NCI-H187 (cell line): ENCODE results near the gene PREX1.
"Not testable (repeated sequence)": the region's sequence is repeated elsewhere in the genome, so short reads cannot be mapped to it uniquely, and the experiment has no call there.

Experiments
- DNase-seq, 2 experiments: peaks; one replicate each; lab custom pipeline; 2025; lab: John Stamatoyannopoulos, UW

The PREX1 gene

GRCh38 chr20:48603819-48604405 lies 223.9 kb downstream of the PREX1 start:
- no peak for DNase-seq

- DNase-seq, result no peak
Measured at GRCh38 chr20:48603116-48603818, 224.5 kb downstream of the PREX1 start.

GRCh38 chr20:48601798-48602197 lies 226.0 kb downstream of the PREX1 start:
- DNase-seq, result no peak

- no peak for DNase-seq
Measured at GRCh38 chr20:48600470-48600945, 227.3 kb downstream of the PREX1 start.

GRCh38 chr20:48599748-48600469 lies 227.9 kb downstream of the PREX1 start:
- DNase-seq, result no peak

- no peak for DNase-seq
Measured at GRCh38 chr20:48599106-48599747, 228.6 kb downstream of the PREX1 start.

- not testable (repeated sequence) for DNase-seq
Measured at GRCh38 chr20:48598303-48598941, 229.4 kb downstream of the PREX1 start.

GRCh38 chr20:48597521-48598302 lies 230.1 kb downstream of the PREX1 start:
- DNase-seq, result no peak

GRCh38 chr20:48596334-48596898 lies 231.4 kb downstream of the PREX1 start:
- DNase-seq, result no peak

GRCh38 chr20:48595495-48596333 lies 232.1 kb downstream of the PREX1 start:
- no peak for DNase-seq

- DNase-seq, result no peak
Measured at GRCh38 chr20:48594533-48594932, 233.3 kb downstream of the PREX1 start.

GRCh38 chr20:48592107-48592940 lies 235.5 kb downstream of the PREX1 start:
- no peak for DNase-seq

- peak in 1 of 2 experiments; percentile 6 for DNase-seq
Measured at GRCh38 chr20:48586730-48587129, 241.1 kb downstream of the PREX1 start.

- peak; percentile 37 to 49 for DNase-seq
Measured at GRCh38 chr20:48585061-48585870, 242.5 kb downstream of the PREX1 start.

- no peak for DNase-seq
Measured at GRCh38 chr20:48584391-48585060, 243.3 kb downstream of the PREX1 start.

- DNase-seq, result no peak
Measured at GRCh38 chr20:48583801-48584200, 244.0 kb downstream of the PREX1 start.

GRCh38 chr20:48583171-48583570 lies 244.6 kb downstream of the PREX1 start:
- DNase-seq, result no peak

GRCh38 chr20:48582673-48582985 lies 245.2 kb downstream of the PREX1 start:
- no peak for DNase-seq
